Prostate gland (tissue), 2 donors: Measurements from ENCODE around the gene BICRA. TPM values are rescaled to one million over a fixed set of nuclear protein-coding genes. Genes with fewer than 3 reads are reported as not detected.

Source experiments
- DNase-seq: peaks from one replicate; pipeline ENCODE4 v3.0.0-alpha.2; 2019; ENCODE audit warnings: low spot score
- H3K27ac ChIP-seq, 2 donors: fragments of 200-600 bp; sonication (generic); 2 replicates each; pipeline ENCODE4 v1.5.1; 2017 to 2019
- H3K27me3 ChIP-seq: fragments of 200-600 bp; sonication (generic); replicated peaks from 2 replicates; pipeline ENCODE4 v1.5.1; 2019; ENCODE audit not compliant: insufficient read depth
- H3K36me3 ChIP-seq, 2 donors: fragments of 200-600 bp; sonication (generic); 1 replicate in 1 of 2; 2 replicates in 1 of 2; pipeline versions ENCODE4 v1.5.1 to v1.8.1; 2017 to 2019
- H3K4me1 ChIP-seq: fragments of 200-600 bp; sonication (generic); replicated peaks from 2 replicates; pipeline ENCODE4 v1.5.1; 2019
- H3K4me3 ChIP-seq, 2 donors: fragments of 200-600 bp; sonication (generic); 2 replicates each; pipeline ENCODE4 v1.5.1; 2017 to 2019
- H3K9me3 ChIP-seq: fragments of 200-600 bp; sonication (generic); 2 replicates; pipeline ENCODE4 v1.5.1; 2017
- POLR2A ChIP-seq: fragments of 450-650 bp; IDR thresholded peaks from one replicate; pipeline ENCODE4 v1.6.1; 2016; ENCODE audit warnings: antibody characterized with exemption, mild to moderate bottlenecking
- POLR2AphosphoS5 ChIP-seq: sonication (generic); formaldehyde crosslinking; IDR thresholded peaks from one replicate; pipeline ENCODE4 v1.6.1; 2017; ENCODE audit warnings: antibody characterized with exemption
- WGBS: methylation state at CpG from one replicate; pipeline ENCODE4 v1.1.5; 2018; 5-methylcytosine and 5-hydroxymethylcytosine counted together
- intact Hi-C: fragments of 100-400 bp; cut with DNase I; formaldehyde crosslinking; loops from one replicate; pipeline ENCODE4 v1.14.2; 2022
- total RNA-seq, 2 donors: library from RNA; depleted of rRNA; stranded (reverse); fragments of >200 nt; gene quantifications; one replicate each; pipeline ENCODE4 v1.1.0, GENCODE V29; 2016
- TF ChIP-seq, protein P1 (sequence below), 4 experiments: fragments of 200-600 bp in 2 of 4; fragments of 450-650 bp in 2 of 4; sonication (generic) in 2 of 4; IDR thresholded peaks; 1 replicate in 3 of 4; 2 replicates in 1 of 4; pipeline ENCODE4 v1.5.1; 2016 to 2019; ENCODE audit warnings: antibody characterized with exemption in 4 of 4, mild to moderate bottlenecking in 2 of 4, moderate library complexity in 2 of 4

BICRA gene
- total RNA-seq, 2 donors from 2014 or later, result 19.4 to 25.3 TPM

DNA sequence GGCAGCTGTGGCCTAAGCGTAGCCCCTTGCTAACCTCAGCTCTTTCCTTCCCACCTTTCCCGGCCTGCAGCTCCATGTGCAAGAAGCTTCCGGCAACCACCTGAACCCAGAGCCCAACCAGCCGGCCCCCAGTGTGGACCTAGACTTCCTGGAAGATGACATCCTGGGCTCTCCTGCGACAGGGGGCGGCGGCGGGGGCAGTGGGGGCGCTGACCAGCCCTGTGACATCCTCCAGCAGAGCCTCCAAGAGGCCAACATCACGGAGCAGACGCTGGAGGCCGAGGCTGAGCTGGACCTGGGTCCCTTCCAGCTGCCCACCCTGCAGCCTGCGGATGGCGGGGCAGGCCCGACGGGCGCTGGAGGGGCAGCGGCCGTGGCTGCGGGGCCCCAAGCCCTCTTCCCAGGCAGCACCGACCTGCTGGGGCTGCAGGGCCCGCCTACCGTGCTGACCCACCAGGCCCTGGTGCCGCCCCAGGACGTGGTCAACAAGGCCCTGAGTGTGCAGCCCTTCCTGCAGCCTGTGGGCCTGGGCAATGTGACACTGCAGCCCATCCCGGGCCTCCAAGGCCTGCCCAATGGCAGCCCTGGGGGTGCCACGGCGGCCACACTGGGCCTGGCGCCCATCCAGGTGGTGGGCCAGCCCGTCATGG is 70.4 kb downstream of the BICRA start:
- intact Hi-C loops, result no loop called here
- WGBS, result 89% methylated on average over 18 of the region's 30 CpGs
- DNase-seq, result no peak

DNA sequence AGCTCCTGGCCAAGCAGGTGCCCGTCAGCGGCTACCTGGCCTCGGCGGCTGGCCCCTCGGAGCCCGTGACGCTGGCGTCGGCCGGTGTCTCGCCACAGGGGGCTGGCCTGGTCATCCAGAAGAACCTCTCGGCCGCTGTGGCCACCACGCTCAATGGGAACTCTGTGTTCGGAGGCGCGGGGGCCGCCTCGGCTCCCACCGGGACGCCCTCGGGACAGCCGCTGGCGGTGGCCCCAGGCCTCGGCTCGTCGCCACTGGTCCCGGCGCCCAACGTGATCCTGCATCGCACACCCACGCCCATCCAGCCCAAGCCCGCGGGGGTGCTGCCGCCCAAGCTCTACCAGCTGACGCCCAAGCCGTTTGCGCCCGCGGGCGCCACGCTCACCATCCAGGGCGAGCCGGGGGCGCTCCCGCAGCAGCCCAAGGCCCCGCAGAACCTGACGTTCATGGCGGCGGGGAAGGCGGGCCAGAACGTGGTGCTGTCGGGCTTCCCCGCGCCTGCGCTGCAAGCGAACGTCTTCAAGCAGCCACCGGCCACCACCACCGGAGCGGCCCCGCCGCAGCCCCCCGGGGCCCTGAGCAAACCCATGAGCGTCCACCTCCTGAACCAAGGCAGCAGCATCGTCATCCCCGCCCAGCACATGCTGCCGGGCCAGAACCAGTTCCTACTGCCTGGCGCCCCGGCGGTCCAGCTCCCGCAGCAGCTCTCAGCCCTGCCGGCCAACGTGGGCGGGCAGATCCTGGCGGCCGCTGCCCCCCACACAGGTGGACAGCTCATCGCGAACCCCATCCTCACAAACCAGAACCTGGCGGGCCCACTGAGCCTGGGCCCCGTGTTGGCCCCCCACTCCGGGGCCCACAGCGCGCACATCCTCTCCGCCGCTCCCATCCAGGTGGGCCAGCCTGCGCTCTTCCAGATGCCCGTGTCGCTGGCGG is 71.3 kb downstream of the BICRA start:
- 93% methylated on average over 47 of the region's 90 CpGs for WGBS
- no peak overlapping the region for H3K4me3 ChIP-seq

More for the DNA sequence above, 70.4 kb downstream of the BICRA start:
- TF ChIP-seq POLR2A, result no peak
- TF ChIP-seq POLR2AphosphoS5, result no peak
- TF ChIP-seq, protein P1, sequence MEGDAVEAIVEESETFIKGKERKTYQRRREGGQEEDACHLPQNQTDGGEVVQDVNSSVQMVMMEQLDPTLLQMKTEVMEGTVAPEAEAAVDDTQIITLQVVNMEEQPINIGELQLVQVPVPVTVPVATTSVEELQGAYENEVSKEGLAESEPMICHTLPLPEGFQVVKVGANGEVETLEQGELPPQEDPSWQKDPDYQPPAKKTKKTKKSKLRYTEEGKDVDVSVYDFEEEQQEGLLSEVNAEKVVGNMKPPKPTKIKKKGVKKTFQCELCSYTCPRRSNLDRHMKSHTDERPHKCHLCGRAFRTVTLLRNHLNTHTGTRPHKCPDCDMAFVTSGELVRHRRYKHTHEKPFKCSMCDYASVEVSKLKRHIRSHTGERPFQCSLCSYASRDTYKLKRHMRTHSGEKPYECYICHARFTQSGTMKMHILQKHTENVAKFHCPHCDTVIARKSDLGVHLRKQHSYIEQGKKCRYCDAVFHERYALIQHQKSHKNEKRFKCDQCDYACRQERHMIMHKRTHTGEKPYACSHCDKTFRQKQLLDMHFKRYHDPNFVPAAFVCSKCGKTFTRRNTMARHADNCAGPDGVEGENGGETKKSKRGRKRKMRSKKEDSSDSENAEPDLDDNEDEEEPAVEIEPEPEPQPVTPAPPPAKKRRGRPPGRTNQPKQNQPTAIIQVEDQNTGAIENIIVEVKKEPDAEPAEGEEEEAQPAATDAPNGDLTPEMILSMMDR (IDR thresholded peaks at IDR 0.05), result no peak
- Histone ChIP-seq H3K4me3 (no peak overlapping the region), H3K4me1 (no peaks in the 10 kb centered on the region), H3K36me3 (peaks cover 0 to 21% of the 10 kb centered on the region in 2 donors), H3K27me3 (no peaks in the 10 kb centered on the region), H3K27ac (no peak overlapping the region), H3K9me3 (no peaks in the 10 kb centered on the region)

DNA sequence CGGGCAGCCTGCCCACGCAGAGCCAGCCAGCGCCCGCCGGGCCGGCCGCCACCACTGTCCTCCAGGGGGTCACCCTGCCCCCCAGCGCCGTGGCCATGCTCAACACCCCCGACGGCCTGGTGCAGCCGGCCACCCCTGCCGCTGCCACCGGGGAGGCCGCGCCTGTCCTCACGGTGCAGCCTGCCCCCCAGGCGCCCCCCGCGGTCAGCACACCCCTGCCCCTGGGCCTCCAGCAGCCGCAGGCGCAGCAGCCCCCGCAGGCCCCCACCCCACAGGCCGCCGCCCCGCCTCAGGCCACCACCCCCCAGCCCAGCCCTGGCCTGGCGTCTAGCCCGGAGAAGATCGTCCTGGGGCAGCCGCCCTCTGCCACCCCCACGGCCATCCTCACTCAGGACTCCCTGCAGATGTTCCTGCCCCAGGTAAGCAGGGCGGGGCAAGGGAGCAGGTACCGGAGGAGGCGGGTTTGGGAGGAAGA is 72.0 kb downstream of the BICRA start:
- intact Hi-C loops, result no loop called here
- H3K9me3 ChIP-seq, result no peaks in the 10 kb centered on the region
- no peaks in the 10 kb centered on the region for H3K27me3 ChIP-seq
- no peaks in the 10 kb centered on the region for H3K4me1 ChIP-seq
- WGBS, result 89% methylated on average over 34 of the region's 34 CpGs
- H3K4me3 ChIP-seq, result no peak overlapping the region
- H3K27ac ChIP-seq, result no peak overlapping the region
- DNase-seq, result no peak
- TF ChIP-seq, protein P1 (IDR thresholded peaks at IDR 0.05), result no peak
- TF ChIP-seq POLR2AphosphoS5 (no peak), POLR2A (no peak)
- peaks cover 0 to 21% of the 10 kb centered on the region in 2 donors for H3K36me3 ChIP-seq

More for the DNA sequence above, 71.3 kb downstream of the BICRA start:
- TF ChIP-seq, protein P1 (IDR thresholded peaks at IDR 0.05), result no peak
- TF ChIP-seq POLR2AphosphoS5, result no peak
- TF ChIP-seq POLR2A, result no peak
- H3K4me1 ChIP-seq, result no peaks in the 10 kb centered on the region
- no peak for DNase-seq
- peaks cover 0 to 21% of the 10 kb centered on the region in 2 donors for H3K36me3 ChIP-seq
- no peak overlapping the region for H3K27ac ChIP-seq
- intact Hi-C loops, result no loop called here
- H3K27me3 ChIP-seq, result no peaks in the 10 kb centered on the region
- H3K9me3 ChIP-seq, result no peaks in the 10 kb centered on the region

DNA sequence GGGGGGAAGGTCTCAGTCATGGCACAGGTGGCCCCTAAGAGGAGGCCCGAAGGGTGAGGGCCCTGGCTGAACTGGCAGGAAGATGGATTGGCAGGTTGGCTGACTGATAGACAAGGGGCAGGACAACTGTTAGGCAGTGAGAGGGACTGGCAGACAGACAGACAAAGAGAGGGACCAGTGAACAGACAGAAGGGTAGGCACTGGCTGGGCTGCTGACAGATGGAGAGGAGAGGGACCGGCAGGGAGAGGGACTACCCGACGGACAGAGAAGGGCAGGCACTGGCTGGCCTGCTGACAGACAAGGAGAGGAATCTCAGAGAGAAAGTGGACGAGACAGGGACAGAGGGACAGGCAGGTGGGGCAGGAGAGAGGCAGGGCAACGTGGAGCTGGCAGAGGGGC is 72.5 kb downstream of the BICRA start:
- 82% methylated on average over 6 of the region's 6 CpGs for WGBS
- Histone ChIP-seq H3K27ac (no peak overlapping the region), H3K36me3 (peaks cover 0 to 21% of the 10 kb centered on the region in 2 donors)

More for the DNA sequence above, 72.5 kb downstream of the BICRA start:
- DNase-seq, result no peak
- no peak overlapping the region for H3K4me3 ChIP-seq
- H3K27me3 ChIP-seq, result no peaks in the 10 kb centered on the region
- intact Hi-C loops, result no loop called here
- H3K9me3 ChIP-seq, result no peaks in the 10 kb centered on the region
- TF ChIP-seq POLR2A (no peak), POLR2AphosphoS5 (no peak)
- TF ChIP-seq, protein P1 (IDR thresholded peaks at IDR 0.05), result no peak
- no peaks in the 10 kb centered on the region for H3K4me1 ChIP-seq
